Measurements from ENCODE around the gene KIAA0825.

GRCh38 chr5:94613583-94613982, 4.8 kb downstream of the KIAA0825 start:
- no peak for TF ChIP-seq EZH2phosphoT487 (IDR thresholded peaks at IDR 0.05; ENCODE audit: low read depth)
- TF ChIP-seq, protein P1, sequence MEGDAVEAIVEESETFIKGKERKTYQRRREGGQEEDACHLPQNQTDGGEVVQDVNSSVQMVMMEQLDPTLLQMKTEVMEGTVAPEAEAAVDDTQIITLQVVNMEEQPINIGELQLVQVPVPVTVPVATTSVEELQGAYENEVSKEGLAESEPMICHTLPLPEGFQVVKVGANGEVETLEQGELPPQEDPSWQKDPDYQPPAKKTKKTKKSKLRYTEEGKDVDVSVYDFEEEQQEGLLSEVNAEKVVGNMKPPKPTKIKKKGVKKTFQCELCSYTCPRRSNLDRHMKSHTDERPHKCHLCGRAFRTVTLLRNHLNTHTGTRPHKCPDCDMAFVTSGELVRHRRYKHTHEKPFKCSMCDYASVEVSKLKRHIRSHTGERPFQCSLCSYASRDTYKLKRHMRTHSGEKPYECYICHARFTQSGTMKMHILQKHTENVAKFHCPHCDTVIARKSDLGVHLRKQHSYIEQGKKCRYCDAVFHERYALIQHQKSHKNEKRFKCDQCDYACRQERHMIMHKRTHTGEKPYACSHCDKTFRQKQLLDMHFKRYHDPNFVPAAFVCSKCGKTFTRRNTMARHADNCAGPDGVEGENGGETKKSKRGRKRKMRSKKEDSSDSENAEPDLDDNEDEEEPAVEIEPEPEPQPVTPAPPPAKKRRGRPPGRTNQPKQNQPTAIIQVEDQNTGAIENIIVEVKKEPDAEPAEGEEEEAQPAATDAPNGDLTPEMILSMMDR (IDR thresholded peaks at IDR 0.05; ENCODE audit: low read depth, low read length): peak; percentile 19; the same call in 1 of the 2 replicates
